Natural killer cell (primary cell): ENCODE measurements around the gene CIDEC. TPM values are rescaled to one million over a fixed set of nuclear protein-coding genes. Genes with fewer than 3 reads are reported as not detected.

Experiments
- ATAC-seq, 3 donors: fragments of 150-1000 bp in 2 of 3; fragments of 200-7000 bp in 1 of 3; cut with Tn5 transposase; 1 replicate in 1 of 3; 2 replicates in 2 of 3; pipeline ENCODE4 v1.10.0; 2021; ENCODE audit warnings: mild to moderate bottlenecking in 2 of 3, moderate library complexity in 2 of 3
- DNase-seq, 2 donors: peaks; one replicate each; pipeline versions ENCODE4 v3.0.0 to v3.0.0-alpha.2; 2013 to 2021; ENCODE audit warnings: mixed read lengths in 1 of 2
- H3K27ac ChIP-seq: one replicate; pipeline ENCODE4 v1.5.1; 2013; ENCODE audit warnings: mild to moderate bottlenecking, low read length
- H3K27me3 ChIP-seq: one replicate; pipeline ENCODE4 v1.6.1; 2013; ENCODE audit warnings: low read length; ENCODE audit not compliant: control insufficient read depth, insufficient read depth
- H3K36me3 ChIP-seq: one replicate; pipeline ENCODE4 v1.6.1; 2013; ENCODE audit warnings: low read length; ENCODE audit not compliant: control insufficient read depth, insufficient read depth
- H3K4me1 ChIP-seq: one replicate; pipeline ENCODE4 v1.6.1; 2013; ENCODE audit warnings: low read length; ENCODE audit not compliant: control insufficient read depth, insufficient read depth
- H3K4me3 ChIP-seq: one replicate; pipeline ENCODE4 v1.5.1; 2013; ENCODE audit warnings: low read length
- H3K9me3 ChIP-seq: one replicate; pipeline ENCODE4 v1.6.1; 2013; ENCODE audit warnings: low read length; ENCODE audit not compliant: control insufficient read depth, insufficient read depth
- H3K27ac Mint-ChIP-seq, 2 donors: one replicate each; pipeline ENCODE4 v1.8.0; 2022; ENCODE audit warnings: mild to moderate bottlenecking in 2 of 2, mixed read lengths in 2 of 2, moderate library complexity in 1 of 2
- H3K27me3 Mint-ChIP-seq, 2 donors: one replicate each; pipeline ENCODE4 v1.8.0; 2022; ENCODE audit warnings: low read depth in 2 of 2, mixed read lengths in 2 of 2
- H3K36me3 Mint-ChIP-seq: one replicate; pipeline ENCODE4 v1.8.0; 2022; ENCODE audit warnings: mixed read lengths
- H3K4me1 Mint-ChIP-seq, 2 donors: one replicate each; pipeline ENCODE4 v1.8.0; 2022; ENCODE audit warnings: mixed read lengths in 2 of 2
- H3K4me3 Mint-ChIP-seq: one replicate; pipeline ENCODE4 v1.8.0; 2022; ENCODE audit warnings: mild to moderate bottlenecking, moderate library complexity, mixed read lengths
- H3K9me3 Mint-ChIP-seq, 2 donors: one replicate each; pipeline ENCODE4 v1.8.0; 2022; ENCODE audit warnings: mixed read lengths in 2 of 2
- CTCF ChIP-seq: fragments of 200-600 bp; IDR thresholded peaks from one replicate; pipeline ENCODE4 v1.8.0; 2022; ENCODE audit warnings: antibody characterized with exemption
- WGBS: methylation state at CpG from one replicate; pipeline ENCODE4 v1.1.7; 2013; ENCODE audit warnings: missing lambda C conversion rate; ENCODE audit not compliant: insufficient coverage; 5-methylcytosine and 5-hydroxymethylcytosine counted together
- intact Hi-C: fragments of 100-400 bp; cut with micrococcal nuclease; formaldehyde crosslinking; loops from one replicate; pipeline ENCODE4 v1.14.2; 2022
- total RNA-seq, 4 donors: library from RNA; stranded (reverse); fragments of 120-200 nt in 1 of 4; gene quantifications; one replicate each; pipeline versions ENCODE4 v1.2.3 to v1.2.4, GENCODE V29; 2013 to 2022

The CIDEC gene
- total RNA-seq, 3 donors from 2014 or later (not counting 1 experiment from before 2014, with no cell fraction given): not detected

GRCh38 chr3:9893739-9894138, 13.7 kb upstream of the CIDEC start:
- H3K36me3 Mint-ChIP-seq: peaks cover 6% of the 10 kb centered on the region
- H3K27me3 Mint-ChIP-seq: no peaks in the 10 kb centered on the region
- H3K4me1 Mint-ChIP-seq: peaks cover 47 to 55% of the 10 kb centered on the region in 2 donors
- Histone ChIP-seq H3K27me3 (no peaks in the 10 kb centered on the region), H3K4me3 (no peak overlapping the region), H3K27ac (no peak overlapping the region), H3K9me3 (no peaks in the 10 kb centered on the region), H3K36me3 (peaks cover 13% of the 10 kb centered on the region), H3K4me1 (peaks cover 17% of the 10 kb centered on the region)
- DNase-seq: no peak
- H3K27ac Mint-ChIP-seq: peak overlapping the region; percentile 98 to 100
- intact Hi-C loops: loop anchor here (5.0 kb wide), 1 partner anchor 51 kb away; the partner anchor contains the start of gene RPUSD3
- no peak for TF ChIP-seq CTCF
- no peaks in the 10 kb centered on the region for H3K9me3 Mint-ChIP-seq
- no peak overlapping the region for H3K4me3 Mint-ChIP-seq
- 100% methylated on average over 1 of the region's 1 CpG for WGBS
- no peak for ATAC-seq

- 0% methylated on average over 8 of the region's 12 CpGs for WGBS
- intact Hi-C loops: loop anchor here (2.0 to 5.0 kb wide), 2 partner anchors 42 to 49 kb away; partner anchors contain the start of genes CRELD1 and RPUSD3
- peak overlapping the region; percentile 100 for H3K4me3 ChIP-seq
Measured at GRCh38 chr3:9891072-9891622, 11.1 kb upstream of the CIDEC start.

GRCh38 chr3:9890249-9891071, 10.4 kb upstream of the CIDEC start, which contains the start of gene JAGN1:
JAGN1 (plus strand) TSS chr3:9890610; CDS start chr3:9890723, 113 bp downstream.
- Mint-ChIP-seq H3K4me1 (peaks cover 37 to 50% of the 10 kb centered on the region in 2 donors), H3K36me3 (peaks cover 6% of the 10 kb centered on the region), H3K9me3 (no peaks in the 10 kb centered on the region), H3K4me3 (peak within 1 kb of the TSS; percentile 99), H3K27me3 (no peaks in the 10 kb centered on the region), H3K27ac (peak within 1 kb of the TSS; percentile 98 to 100)
- WGBS: under 1% methylated on average over 61 of the region's 62 CpGs
- peak; percentile 90 to 95 for DNase-seq
- Histone ChIP-seq H3K27ac (peak within 1 kb of the TSS; percentile 100), H3K4me3 (peak within 1 kb of the TSS; percentile 100), H3K36me3 (peaks cover 13% of the 10 kb centered on the region), H3K4me1 (peaks cover 17% of the 10 kb centered on the region), H3K9me3 (no peaks in the 10 kb centered on the region), H3K27me3 (no peaks in the 10 kb centered on the region)
- intact Hi-C loops: loop anchor here (2.0 to 5.0 kb wide), 2 partner anchors 42 to 48 kb away; partner anchors contain the start of genes CRELD1 and RPUSD3
- no peak for TF ChIP-seq CTCF
- ATAC-seq: peak; percentile 90 to 94 (median 93)

More at GRCh38 chr3:9891072-9891622, 11.1 kb upstream of the CIDEC start:
- no peak for ATAC-seq
- Histone ChIP-seq H3K4me1 (peaks cover 17% of the 10 kb centered on the region), H3K27me3 (no peaks in the 10 kb centered on the region), H3K9me3 (no peaks in the 10 kb centered on the region), H3K27ac (peak overlapping the region; percentile 100), H3K36me3 (peaks cover 13% of the 10 kb centered on the region)
- no peak for DNase-seq
- H3K27me3 Mint-ChIP-seq: no peaks in the 10 kb centered on the region
- peaks cover 6% of the 10 kb centered on the region for H3K36me3 Mint-ChIP-seq
- peaks cover 43 to 50% of the 10 kb centered on the region in 2 donors for H3K4me1 Mint-ChIP-seq
- TF ChIP-seq CTCF: no peak
- peak overlapping the region; percentile 98 to 100 for H3K27ac Mint-ChIP-seq
- no peaks in the 10 kb centered on the region for H3K9me3 Mint-ChIP-seq
- H3K4me3 Mint-ChIP-seq: peak overlapping the region; percentile 99
